ENCODE measurements around the gene CLCA2.

GRCh38 chr1:86461482-86461881 lies 37.5 kb downstream of the CLCA2 start:
- TF ChIP-seq, protein P1, sequence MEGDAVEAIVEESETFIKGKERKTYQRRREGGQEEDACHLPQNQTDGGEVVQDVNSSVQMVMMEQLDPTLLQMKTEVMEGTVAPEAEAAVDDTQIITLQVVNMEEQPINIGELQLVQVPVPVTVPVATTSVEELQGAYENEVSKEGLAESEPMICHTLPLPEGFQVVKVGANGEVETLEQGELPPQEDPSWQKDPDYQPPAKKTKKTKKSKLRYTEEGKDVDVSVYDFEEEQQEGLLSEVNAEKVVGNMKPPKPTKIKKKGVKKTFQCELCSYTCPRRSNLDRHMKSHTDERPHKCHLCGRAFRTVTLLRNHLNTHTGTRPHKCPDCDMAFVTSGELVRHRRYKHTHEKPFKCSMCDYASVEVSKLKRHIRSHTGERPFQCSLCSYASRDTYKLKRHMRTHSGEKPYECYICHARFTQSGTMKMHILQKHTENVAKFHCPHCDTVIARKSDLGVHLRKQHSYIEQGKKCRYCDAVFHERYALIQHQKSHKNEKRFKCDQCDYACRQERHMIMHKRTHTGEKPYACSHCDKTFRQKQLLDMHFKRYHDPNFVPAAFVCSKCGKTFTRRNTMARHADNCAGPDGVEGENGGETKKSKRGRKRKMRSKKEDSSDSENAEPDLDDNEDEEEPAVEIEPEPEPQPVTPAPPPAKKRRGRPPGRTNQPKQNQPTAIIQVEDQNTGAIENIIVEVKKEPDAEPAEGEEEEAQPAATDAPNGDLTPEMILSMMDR (IDR thresholded peaks at IDR 0.05), result no peak
- TF ChIP-seq POLR2A (IDR thresholded peaks at IDR 0.05), result no peak
- no peak for TF ChIP-seq POLR2AphosphoS5 (IDR thresholded peaks at IDR 0.05)
